Activated CD4-positive, alpha-beta T cell treated with anti-CD3 and anti-CD28 coated beads, Interleukin-2, amount 50 U/mL, for 48 hours (primary cell): ENCODE measurements around the gene MAP2K3.
A peak's percentile ranks its signal among the peaks of the same experiment; 100 is the strongest.

ENCODE experiments used
- DNase-seq, 2 experiments: peaks; one replicate each; pipeline ENCODE4 v3.0.0-alpha.2; 2020

The MAP2K3 gene

DNA sequence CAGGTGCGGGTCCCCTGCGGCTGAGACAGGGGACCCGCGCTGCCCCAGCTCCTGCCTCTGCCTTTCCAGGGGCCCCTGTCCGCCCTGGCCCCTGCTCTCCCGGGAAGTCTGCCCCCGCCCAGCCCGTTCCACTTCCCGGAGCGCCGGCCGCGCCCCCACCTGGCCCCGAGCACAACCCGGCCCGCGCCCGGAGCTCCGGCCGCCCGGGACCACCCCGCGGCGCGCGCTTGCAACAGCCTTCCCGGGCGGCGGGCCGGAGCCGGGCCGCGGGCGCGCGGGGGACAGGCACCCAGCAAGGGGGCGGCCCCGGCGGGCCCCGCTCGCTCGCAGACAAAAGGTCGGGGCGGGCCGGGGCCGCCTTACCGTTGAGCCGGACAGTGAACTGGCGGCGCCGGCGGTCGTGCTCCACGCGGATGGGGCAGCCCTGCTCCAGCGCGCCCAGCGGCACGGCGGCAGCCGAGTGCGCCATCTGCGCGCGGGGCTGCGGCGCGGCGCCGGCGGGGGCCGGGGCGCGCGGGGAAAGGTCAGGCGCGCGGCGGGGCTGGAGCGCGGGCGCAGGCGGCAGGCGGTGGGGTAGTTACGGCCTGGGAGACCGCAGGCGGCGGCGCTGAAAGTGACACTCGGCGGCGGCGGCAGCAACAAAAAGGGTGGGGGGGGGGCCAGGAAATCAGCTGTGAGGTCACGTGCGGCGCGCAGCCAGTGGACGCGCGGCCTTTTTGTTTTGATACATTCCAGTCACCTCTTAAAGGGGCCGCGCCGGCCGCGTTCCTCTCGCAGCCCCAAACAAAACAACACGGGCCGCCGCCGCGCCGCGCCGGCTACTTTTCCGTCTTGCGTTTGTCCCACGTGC is 31.5 kb upstream of the MAP2K3 start, which contains the start of gene NATD1:
Gene NATD1 (minus strand): TSS at position 615 of the 850 bp plus-strand sequence. CDS start 146 bp downstream, at position 469.
- peak; percentile 72 to 79 for DNase-seq

- no peak for DNase-seq
These were observed 30.7 kb upstream of the MAP2K3 start for GRCh38 chr17:21253646-21254441.

DNA sequence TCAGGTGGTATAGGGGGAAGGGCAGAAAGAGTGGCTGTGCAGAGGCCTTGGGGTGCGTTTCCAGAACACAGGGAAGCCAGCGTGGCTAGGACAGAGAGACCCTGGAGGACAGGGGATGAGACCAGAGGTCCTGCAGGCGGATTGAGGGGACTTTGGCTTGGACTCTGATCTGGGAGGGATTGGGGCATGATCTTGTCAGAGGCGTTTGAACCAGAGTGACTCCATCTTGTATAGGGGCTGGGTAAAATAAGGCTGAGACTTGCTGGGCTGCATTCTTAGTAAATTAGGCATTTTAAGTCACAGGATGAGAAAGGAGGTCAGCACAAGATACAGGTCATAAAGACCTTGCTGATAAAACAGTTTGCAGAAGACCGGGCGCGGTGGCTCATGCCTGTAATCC is 25.9 kb upstream of the MAP2K3 start:
- no peak for DNase-seq

- DNase-seq = no peak
These were observed 22.1 kb upstream of the MAP2K3 start for GRCh38 chr17:21262259-21262993.

- no peak for DNase-seq
These were observed 21.1 kb upstream of the MAP2K3 start for GRCh38 chr17:21263376-21263775.

- no peak for DNase-seq
These were observed 15.8 kb upstream of the MAP2K3 start for GRCh38 chr17:21268596-21269188.

DNA sequence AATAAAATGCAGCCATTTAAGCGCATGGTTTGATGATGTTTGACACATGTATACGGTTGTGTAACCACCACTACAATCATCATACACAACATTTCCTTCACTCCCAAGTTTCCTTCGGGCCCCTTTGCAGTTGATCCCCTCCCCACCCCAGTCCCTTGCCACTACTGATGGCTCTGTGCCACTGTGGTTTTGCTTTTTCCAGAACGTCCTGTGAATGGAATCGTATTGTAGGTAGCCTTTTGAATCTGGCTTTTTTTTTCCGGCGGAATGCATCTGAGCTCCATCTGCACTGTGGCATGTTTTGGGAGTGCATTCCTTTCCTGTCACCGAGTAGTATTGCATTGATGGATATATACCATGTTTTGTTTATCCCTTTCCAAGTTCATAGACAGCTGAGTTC is 15.1 kb upstream of the MAP2K3 start:
- DNase-seq = no peak

DNA sequence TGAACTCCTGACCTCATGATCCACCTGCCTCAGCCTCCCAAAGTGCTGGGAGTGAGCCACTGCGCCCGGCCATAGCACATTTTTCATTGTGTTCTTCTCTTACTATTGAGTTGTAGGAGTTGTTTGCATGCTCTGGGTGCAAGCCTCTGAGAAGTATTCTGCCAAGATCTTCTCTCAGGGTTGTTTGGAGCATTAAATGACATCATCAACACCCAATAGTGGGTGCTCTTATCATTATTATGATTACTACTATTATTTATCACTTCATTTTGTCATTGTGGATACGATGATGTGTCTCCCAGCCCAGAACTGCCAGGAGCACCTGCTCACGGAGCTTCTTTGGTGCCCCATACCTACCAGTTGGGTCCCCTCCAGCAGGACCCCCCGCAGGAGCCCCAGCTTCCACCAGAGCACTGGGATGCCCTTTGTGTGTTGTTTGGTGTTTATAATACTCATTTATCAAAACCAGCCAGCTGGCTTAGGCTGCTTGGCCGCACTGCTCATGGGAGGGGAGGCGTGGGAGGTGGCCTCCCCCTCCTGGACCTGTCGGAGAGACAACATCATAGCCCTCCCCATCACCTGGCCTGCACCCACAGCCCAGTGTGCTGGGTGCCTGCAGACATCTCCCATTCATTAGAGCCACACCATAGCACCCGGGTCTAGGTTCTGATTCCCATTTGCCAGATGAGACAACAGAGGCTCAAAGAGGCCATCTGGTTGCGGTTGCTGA is 12.9 kb upstream of the MAP2K3 start:
- no peak for DNase-seq

DNA sequence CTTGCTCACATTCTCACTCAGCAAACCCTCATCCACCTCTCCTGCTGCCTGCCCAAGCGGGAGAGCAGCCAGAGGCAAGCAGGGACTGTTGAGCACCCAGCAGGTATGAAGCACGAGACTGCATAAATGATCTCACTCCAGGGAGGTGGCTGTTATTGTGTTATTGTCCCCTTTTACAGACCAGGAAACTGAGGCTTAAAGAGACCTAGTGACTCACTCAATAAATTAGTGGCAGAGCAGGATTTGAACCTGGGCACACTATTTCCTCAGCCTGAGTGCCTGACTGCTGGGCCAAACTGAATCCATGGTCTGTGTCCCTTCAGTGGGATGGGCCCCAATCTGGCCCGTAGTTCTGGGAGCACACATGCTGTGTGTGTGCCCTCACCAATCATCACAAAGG is 12.3 kb upstream of the MAP2K3 start:
- no peak for DNase-seq

DNA sequence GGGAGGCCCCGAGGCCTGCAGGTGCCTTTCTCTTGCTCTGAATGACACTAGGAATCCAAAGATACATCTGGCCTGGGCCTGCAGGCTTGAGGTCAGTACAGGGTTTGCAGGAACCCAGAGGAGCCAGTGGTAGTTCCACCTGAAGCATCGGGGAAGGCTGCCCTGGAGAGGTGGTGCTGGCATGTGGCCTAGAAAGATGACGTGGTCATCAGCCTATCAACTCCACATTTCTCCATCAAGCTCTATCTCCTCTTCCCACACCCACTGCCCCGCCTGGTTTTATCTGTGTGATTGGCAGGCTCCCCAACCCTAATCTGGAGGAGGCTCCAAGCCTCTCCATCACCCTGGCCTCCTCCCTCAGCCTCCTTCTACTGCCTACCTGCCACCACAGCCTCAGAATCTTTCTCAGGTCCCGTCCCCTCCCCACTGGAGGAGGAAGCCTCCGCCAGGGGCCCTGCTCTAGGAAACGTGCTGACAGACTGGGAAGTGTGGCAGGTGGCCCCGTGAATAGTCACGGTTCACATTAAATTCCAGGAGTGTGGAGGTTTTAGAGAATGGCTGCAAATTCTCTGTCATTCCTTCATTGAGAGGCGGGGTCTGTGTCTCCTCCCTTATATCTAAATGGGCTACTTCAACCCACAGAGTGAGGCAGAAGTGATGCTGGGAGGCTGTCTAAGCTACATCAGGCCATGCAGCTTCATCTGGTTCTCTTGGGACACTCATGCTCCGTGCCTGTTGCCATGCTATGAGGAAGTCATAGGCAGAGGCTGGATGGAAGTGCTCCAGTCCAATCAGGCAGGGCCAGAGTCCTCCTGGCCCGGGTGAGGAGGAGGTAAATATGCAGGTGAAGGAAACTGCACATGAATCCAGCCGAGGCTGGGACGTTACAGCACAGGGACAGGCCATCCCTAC is 11.4 kb upstream of the MAP2K3 start:
- DNase-seq = no peak

DNA sequence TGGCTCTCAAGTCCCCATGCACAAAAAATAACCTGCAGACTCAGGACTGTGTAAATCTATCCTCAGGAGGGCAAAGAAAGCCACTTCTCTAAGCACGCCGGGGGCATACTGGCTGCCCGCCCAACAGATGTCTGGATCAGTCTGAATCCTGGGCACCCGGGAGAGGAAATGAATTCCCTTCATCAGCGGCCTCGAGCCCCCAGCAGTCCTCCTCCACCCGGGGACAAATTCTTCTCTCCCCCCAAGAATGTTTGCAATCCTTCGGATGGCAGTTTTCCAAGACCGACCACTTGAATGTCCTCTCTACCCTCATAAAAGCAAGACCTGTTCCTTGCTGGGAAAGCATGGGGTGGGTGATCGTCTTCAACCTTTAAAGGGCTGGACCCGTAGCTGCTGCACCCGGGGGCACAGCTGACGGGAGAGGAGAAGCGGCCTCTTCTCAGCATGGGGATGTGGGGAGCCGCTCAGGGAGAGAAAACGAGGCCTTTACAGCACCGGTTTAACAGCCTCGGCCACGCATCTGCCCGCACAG is 9.4 kb upstream of the MAP2K3 start:
- DNase-seq = peak in 1 of 2 experiments; percentile 26

GRCh38 chr17:21275579-21276263 is 8.8 kb upstream of the MAP2K3 start:
- DNase-seq = peak; percentile 98

DNA sequence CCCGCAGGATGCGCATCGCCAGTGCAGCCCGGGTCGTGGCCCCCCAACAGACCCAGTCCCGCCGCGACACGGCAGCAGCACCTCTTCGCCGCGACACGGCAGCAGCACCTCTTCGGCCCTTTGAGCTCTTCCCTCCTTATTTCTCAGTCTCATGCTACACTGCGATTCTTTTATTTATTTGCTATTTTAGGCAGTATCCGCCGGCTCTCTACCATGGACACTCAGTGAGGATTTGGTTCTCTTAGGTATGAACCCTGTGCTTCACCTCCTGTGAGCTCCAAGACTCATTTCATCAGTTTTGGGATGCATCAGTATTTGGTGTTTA is 8.3 kb upstream of the MAP2K3 start:
- no peak for DNase-seq

DNA sequence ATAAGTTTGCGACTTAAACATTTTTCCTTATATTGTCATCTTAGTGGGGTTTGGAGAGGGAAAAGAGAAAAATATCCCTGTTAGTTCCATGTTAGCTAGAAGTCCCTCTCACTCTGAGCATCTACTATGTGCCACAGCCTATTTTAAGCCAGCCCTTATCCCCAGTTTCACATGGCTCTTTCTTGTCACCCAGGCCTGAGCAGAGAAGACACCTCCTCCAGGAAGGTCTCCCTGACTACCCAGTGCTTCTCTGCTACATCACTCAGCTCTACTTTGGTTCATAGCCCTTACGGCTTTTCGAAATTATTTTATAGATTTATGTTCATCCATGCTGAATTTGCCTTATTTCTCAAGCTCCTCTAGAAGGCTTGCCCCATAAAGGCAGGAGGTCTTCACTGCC is 7.2 kb upstream of the MAP2K3 start:
- DNase-seq = no peak

GRCh38 chr17:21278450-21279197 is 5.9 kb upstream of the MAP2K3 start:
- DNase-seq = peak; percentile 41 to 49

DNA sequence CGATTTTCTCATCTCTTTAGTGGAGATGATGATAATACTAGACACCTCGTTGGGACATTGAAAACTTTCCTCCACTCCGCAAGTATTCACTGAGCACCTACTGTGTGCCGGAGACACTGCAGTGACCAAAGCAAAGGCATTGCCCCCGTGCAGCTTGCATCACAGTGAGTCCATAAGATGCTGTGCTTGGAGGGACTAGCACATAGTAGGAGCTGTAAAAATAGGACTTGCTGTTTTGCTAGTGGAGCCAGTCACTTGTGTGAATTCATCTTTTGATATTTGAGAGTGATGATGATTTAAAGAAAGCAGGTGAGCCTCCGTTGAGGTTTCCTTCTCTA is 5.3 kb upstream of the MAP2K3 start:
- no peak for DNase-seq

DNA sequence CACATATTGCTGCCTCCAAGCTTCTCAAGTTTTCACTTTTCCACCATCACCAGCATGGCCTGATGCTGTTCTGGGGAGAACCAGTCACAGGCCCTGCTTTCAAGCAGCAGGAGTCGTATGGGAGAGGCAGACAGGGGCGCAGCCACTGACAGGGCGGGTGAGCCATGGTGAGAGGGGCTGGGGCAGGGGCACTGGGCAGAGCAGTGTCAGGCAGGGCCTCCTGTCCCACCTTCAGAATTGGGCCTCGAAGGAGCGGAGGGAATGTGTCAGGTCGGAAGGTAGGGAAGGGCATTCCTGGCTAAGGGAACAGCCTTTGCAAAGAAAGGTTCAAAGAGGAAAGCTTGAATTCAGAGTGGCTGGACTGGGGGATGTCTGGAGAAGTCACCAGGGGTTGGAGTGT is 4.9 kb upstream of the MAP2K3 start:
- no peak for DNase-seq

- DNase-seq = peak; percentile 94 to 96
These were observed 4.4 kb upstream of the MAP2K3 start for GRCh38 chr17:21280081-21280518.

DNA sequence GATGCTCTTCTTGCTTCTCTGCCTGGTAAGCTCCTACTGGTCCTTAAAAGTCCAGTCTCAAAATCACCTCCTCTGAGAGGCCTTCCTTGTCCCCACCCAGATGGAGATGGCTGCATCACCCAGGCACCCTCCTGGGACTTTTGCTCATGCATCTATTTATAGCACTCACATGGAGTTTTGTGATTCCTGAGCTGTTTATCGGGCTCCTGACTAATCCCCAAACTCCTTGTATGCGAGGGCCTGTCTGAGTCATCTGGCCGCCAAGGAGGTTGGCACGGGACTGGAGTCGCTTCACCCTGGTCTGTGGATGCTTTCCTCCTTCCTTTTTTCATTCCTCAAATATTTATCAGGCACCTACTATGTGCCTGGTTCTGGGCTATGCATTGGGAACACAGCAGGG is 2.3 kb upstream of the MAP2K3 start:
- no peak for DNase-seq

- no peak for DNase-seq
These were observed 1.7 kb upstream of the MAP2K3 start for GRCh38 chr17:21282850-21283249.
